ENCODE results near the gene KATNAL2.

GRCh38 chr18:46946656-46947282, 29.4 kb downstream of the KATNAL2 start:
- no peak for TF ChIP-seq EZH2 (IDR thresholded peaks at IDR 0.05)
- no peak for TF ChIP-seq POLR2AphosphoS5 (IDR thresholded peaks at IDR 0.05; ENCODE audit: borderline replicate concordance, low read depth, low read length)
